H1 (cell line): ENCODE results near the gene CACNA2D1. TPM values are rescaled to one million over a fixed set of nuclear protein-coding genes. Genes with fewer than 3 reads are reported as not detected.

Source experiments
- CTCF ChIA-PET: fragments of 300-600 bp; sonication (Branson Sonifier 250); formaldehyde crosslinking; loops from one replicate; lab custom pipeline; 2021; ENCODE audit not compliant: partially characterized antibody; lab: Charles Lee
- POLR2A ChIA-PET: fragments of 300-600 bp; sonication (Branson Sonifier 250); formaldehyde crosslinking; loops from one replicate; lab custom pipeline; 2021; ENCODE audit warnings: inconsistent platforms; ENCODE audit not compliant: partially characterized antibody; lab: Charles Lee
- DNase-seq, 2 experiments: peaks; one replicate each; pipeline versions ENCODE4 v3.0.0 to v3.0.0-alpha.2; 2010 to 2022; ENCODE audit warnings: low spot score in 2 of 2, low read depth in 1 of 2, mixed read lengths in 1 of 2
- FAIRE-seq: peaks from 2 replicates; lab custom pipeline; 2011; peaks lifted over from hg19 to GRCh38; lab: Jason Lieb, UNC
- H2AFZ ChIP-seq: 2 replicates; pipeline ENCODE4 v1.8.1; 2012; ENCODE audit warnings: low read length, inconsistent platforms
- H2AK5ac ChIP-seq: 2 replicates; pipeline ENCODE4 v1.6.1; 2013; ENCODE audit warnings: low read depth, low read length
- H2BK120ac ChIP-seq: replicated peaks from 2 replicates; pipeline ENCODE3; 2013; ENCODE audit warnings: low read depth, low read length, inconsistent platforms
- H2BK12ac ChIP-seq: 2 replicates; pipeline ENCODE4 v1.6.1; 2013; ENCODE audit warnings: low read depth, low read length
- H2BK15ac ChIP-seq: 2 replicates; pipeline ENCODE4 v1.6.1; 2013; ENCODE audit warnings: low read length
- H2BK20ac ChIP-seq: 2 replicates; pipeline ENCODE4 v1.6.1; 2013; ENCODE audit warnings: low read length
- H2BK5ac ChIP-seq: 2 replicates; pipeline ENCODE4 v1.6.1; 2013; ENCODE audit warnings: low read depth, low read length
- H3K14ac ChIP-seq: 2 replicates; pipeline ENCODE4 v1.6.1; 2013; ENCODE audit warnings: inconsistent platforms; ENCODE audit not compliant: insufficient read length
- H3K18ac ChIP-seq: 2 replicates; pipeline ENCODE4 v1.6.1; 2013; ENCODE audit warnings: low read length; ENCODE audit errors: extremely low read depth
- H3K23ac ChIP-seq: 2 replicates; pipeline ENCODE4 v1.6.1; 2013; ENCODE audit warnings: inconsistent platforms; ENCODE audit not compliant: insufficient read length
- H3K23me2 ChIP-seq: 2 replicates; pipeline ENCODE4 v1.6.1; 2013; ENCODE audit warnings: low read depth, low read length
- H3K27ac ChIP-seq: 2 replicates; pipeline ENCODE4 v1.6.1; 2011; ENCODE audit warnings: low read depth, low read length, inconsistent platforms
- H3K27me3 ChIP-seq, 4 experiments: replicated peaks in 1 of 4; 1 replicate in 1 of 4; 2 replicates in 3 of 4; pipeline versions ENCODE4 v1.6.1 to v1.8.1; 2011 to 2013; ENCODE audit warnings: low read length in 3 of 4, mild to moderate bottlenecking in 3 of 4, inconsistent platforms in 2 of 4, mixed read lengths in 2 of 4, moderate library complexity in 1 of 4; ENCODE audit not compliant: control insufficient read depth in 3 of 4, insufficient read depth in 3 of 4; ENCODE audit errors: extremely low read depth in 1 of 4
- H3K36me3 ChIP-seq, 4 experiments: 2 replicates each; pipeline versions ENCODE4 v1.6.1 to v1.8.1; 2011 to 2013; ENCODE audit warnings: mild to moderate bottlenecking in 4 of 4, low read length in 3 of 4, moderate library complexity in 2 of 4, control low read depth in 1 of 4, inconsistent platforms in 1 of 4; ENCODE audit not compliant: insufficient read depth in 4 of 4, control insufficient read depth in 2 of 4
- H3K4ac ChIP-seq: replicated peaks from 2 replicates; pipeline ENCODE3; 2013; ENCODE audit warnings: low read length, low read depth, mixed read lengths, inconsistent platforms; ENCODE audit not compliant: insufficient read length
- H3K4me1 ChIP-seq, 4 experiments: replicated peaks in 1 of 4; 1 replicate in 1 of 4; 2 replicates in 3 of 4; pipeline versions ENCODE4 v1.6.1 to v1.8.1; 2011 to 2013; ENCODE audit warnings: low read length in 3 of 4, inconsistent platforms in 2 of 4, mixed read lengths in 1 of 4; ENCODE audit not compliant: insufficient read depth in 4 of 4, control insufficient read depth in 3 of 4
- H3K4me2 ChIP-seq, 2 experiments: 2 replicates each; pipeline versions ENCODE4 v1.6.1 to v1.8.1; 2011 to 2013; ENCODE audit warnings: low read depth in 2 of 2, low read length in 2 of 2, control low read depth in 1 of 2, inconsistent platforms in 1 of 2, mild to moderate bottlenecking in 1 of 2; ENCODE audit not compliant: insufficient read depth in 1 of 2
- H3K4me3 ChIP-seq, 4 experiments: fragments of 200-600, 300-600 bp in 1 of 4; sonication (generic), shearing (Covaris generic), sonication (Bioruptor Twin) in 1 of 4; 2 replicates each; pipeline versions ENCODE4 v1.5.1 to v1.8.1; 2011 to 2016; ENCODE audit warnings: low read length in 4 of 4, low read depth in 3 of 4, control low read depth in 2 of 4, inconsistent platforms in 2 of 4, mild to moderate bottlenecking in 2 of 4, mixed read lengths in 1 of 4, moderate library complexity in 1 of 4; ENCODE audit not compliant: insufficient read depth in 2 of 4; ENCODE audit errors: extremely low read depth in 1 of 4
- H3K56ac ChIP-seq: replicated peaks from 2 replicates; pipeline ENCODE3; 2013; ENCODE audit warnings: low read depth, mild to moderate bottlenecking, mixed read lengths, low read length, inconsistent platforms; ENCODE audit not compliant: insufficient read length
- H3K79me1 ChIP-seq: 2 replicates; pipeline ENCODE4 v1.6.1; 2013; ENCODE audit warnings: low read depth, low read length, control low read depth
- H3K79me2 ChIP-seq, 2 experiments: 2 replicates each; pipeline versions ENCODE4 v1.6.1 to v1.8.1; 2012 to 2013; ENCODE audit warnings: low read length in 2 of 2, mild to moderate bottlenecking in 2 of 2, inconsistent platforms in 1 of 2; ENCODE audit not compliant: insufficient read depth in 2 of 2, control insufficient read depth in 1 of 2
- H3K9ac ChIP-seq, 4 experiments: replicated peaks in 1 of 4; 1 replicate in 1 of 4; 2 replicates in 3 of 4; pipeline versions ENCODE4 v1.6.1 to v1.8.1; 2011 to 2013; ENCODE audit warnings: low read depth in 3 of 4, low read length in 3 of 4, control low read depth in 2 of 4, mild to moderate bottlenecking in 2 of 4, moderate library complexity in 2 of 4, inconsistent platforms in 1 of 4; ENCODE audit errors: extremely low read depth in 1 of 4
- H3K9me3 ChIP-seq, 2 experiments: 2 replicates each; pipeline versions ENCODE4 v1.6.1 to v1.8.1; 2012 to 2013; ENCODE audit warnings: mild to moderate bottlenecking in 2 of 2, moderate library complexity in 2 of 2, control low read depth in 1 of 2, inconsistent platforms in 1 of 2, low read depth in 1 of 2, low read length in 1 of 2, mixed read lengths in 1 of 2; ENCODE audit not compliant: insufficient read depth in 2 of 2
- H4K20me1 ChIP-seq, 2 experiments: replicated peaks in 1 of 2; 2 replicates each; pipeline versions ENCODE3 to v1.8.1; 2011 to 2013; ENCODE audit warnings: inconsistent platforms in 2 of 2, low read length in 2 of 2, mild to moderate bottlenecking in 1 of 2; ENCODE audit not compliant: insufficient read depth in 2 of 2, control insufficient read depth in 1 of 2
- H4K5ac ChIP-seq: 2 replicates; pipeline ENCODE4 v1.6.1; 2013; ENCODE audit warnings: low read length, low read depth, mixed read lengths, inconsistent platforms; ENCODE audit not compliant: insufficient read length
- H4K8ac ChIP-seq: 2 replicates; pipeline ENCODE4 v1.8.0; 2013; ENCODE audit warnings: mild to moderate bottlenecking, moderate library complexity, low read length, inconsistent platforms; ENCODE audit not compliant: insufficient read depth; ENCODE audit errors: extremely low read depth
- H4K91ac ChIP-seq: replicated peaks from 2 replicates; pipeline ENCODE3; 2013; ENCODE audit warnings: low read length, mixed read lengths, inconsistent platforms; ENCODE audit not compliant: insufficient read length
- CBX5 ChIP-seq: fragments of 300-800, 300-1000 bp; sonication (generic); IDR thresholded peaks from 2 replicates; pipeline ENCODE4 v1.7.1; 2016; ENCODE audit warnings: antibody characterized with exemption, low read length, low read depth
- CHD1 ChIP-seq: IDR thresholded peaks from 2 replicates; pipeline ENCODE4 v1.6.1; 2012; ENCODE audit warnings: low read depth, low read length, improper control_type of control experiment
- FOSL1 ChIP-seq: IDR thresholded peaks from 2 replicates; pipeline ENCODE4 v1.6.1; 2011; ENCODE audit warnings: mild to moderate bottlenecking, low read depth, low read length, moderate library complexity; ENCODE audit not compliant: insufficient read depth
- HDAC2 ChIP-seq, 2 experiments: fragments of 300-600 bp in 1 of 2; sonication (generic) in 1 of 2; IDR thresholded peaks; 2 replicates each; pipeline ENCODE4 v1.6.1; 2011 to 2012; ENCODE audit warnings: low read depth in 2 of 2, low read length in 2 of 2, mild to moderate bottlenecking in 2 of 2, moderate library complexity in 2 of 2, borderline replicate concordance in 1 of 2, inconsistent platforms in 1 of 2
- MAFK ChIP-seq: IDR thresholded peaks from 2 replicates; pipeline ENCODE4 v1.6.1; 2012; ENCODE audit warnings: low read depth, mild to moderate bottlenecking, improper control_type of control experiment, low read length
- RFX5 ChIP-seq: IDR thresholded peaks from 2 replicates; pipeline ENCODE4 v1.6.1; 2011; ENCODE audit warnings: low read depth, low read length, improper control_type of control experiment, borderline replicate concordance
- SP2 ChIP-seq: IDR thresholded peaks from 2 replicates; pipeline ENCODE4 v1.6.1; 2012; ENCODE audit warnings: mild to moderate bottlenecking, low read length, inconsistent platforms
- ZNF274 ChIP-seq: IDR thresholded peaks from 2 replicates; pipeline ENCODE4 v1.7.0; 2012; ENCODE audit warnings: low read length, borderline replicate concordance; ENCODE audit errors: extremely low read depth
- WGBS, 2 experiments: shearing (Covaris generic) in 1 of 2; methylation state at CpG; one replicate each; pipeline versions ENCODE4 v1.1.6 to v1.1.7; 2013 to 2015; ENCODE audit warnings: low lambda C conversion rate in 2 of 2, mixed read lengths in 2 of 2, inconsistent platforms in 1 of 2, low coverage in 1 of 2, missing lambda C conversion rate in 1 of 2; ENCODE audit not compliant: insufficient replicate concordance in 2 of 2, insufficient coverage in 1 of 2, insufficient read length in 1 of 2; ENCODE audit errors: extremely low coverage in 1 of 2, missing lambda C conversion rate in 1 of 2; 5-methylcytosine and 5-hydroxymethylcytosine counted together
- polyA plus RNA-seq, 7 experiments: library from polyadenylated mRNA; depleted of rRNA in 3 of 7; stranded (reverse) in 5 of 7; unstranded in 2 of 7; fragments of >200 nt in 5 of 7; fragments of 200-250 nt in 2 of 7; gene quantifications; 1 replicate in 5 of 7; 2 replicates in 1 of 7; 4 replicates in 1 of 7; pipeline versions ENCODE4 v1.2.1 to v1.2.3, GENCODE V29; 2011 to 2013; ENCODE audit warnings: missing spikeins in 2 of 7, mixed read lengths in 2 of 7
- total RNA-seq: library from RNA; stranded (reverse); fragmentation: NEBNext Ultra II Directional; extraction: Animal tissue kit (Norgen Biotek cat#: 25700); gene quantifications from 2 replicates; pipeline ENCODE4 v1.2.1, GENCODE V29; 2021

The CACNA2D1 gene
- total and polyA plus RNA-seq, 2 of the 8 experiments (the other 6 are each of a cell fraction or from before 2014, with no cell fraction given), result 4.3 to 27.3 TPM

DNA sequence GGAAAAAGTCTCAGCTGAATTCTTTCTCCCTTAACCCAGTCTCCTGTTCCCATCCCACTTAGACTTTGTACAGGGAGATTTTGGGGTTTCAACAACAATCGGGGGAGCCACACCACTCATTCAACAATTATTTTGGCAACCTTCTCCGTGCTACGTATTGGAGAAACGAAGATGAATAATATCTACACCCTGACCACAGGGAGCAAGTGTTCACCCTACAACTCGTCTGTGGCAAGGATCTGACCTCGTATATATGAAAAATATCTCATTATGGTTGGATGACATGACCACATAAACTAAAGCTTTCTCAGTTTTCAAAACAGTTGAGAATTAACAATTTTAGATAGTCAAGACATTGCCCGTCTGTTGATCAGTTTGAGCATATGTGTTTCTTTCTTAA lies 302.1 kb downstream of the CACNA2D1 start:
- ChIA-PET POLR2A (no interaction called here), CTCF (interaction anchor here (0.8 kb wide), 1 partner anchor 23 kb away, joined by 3 read pairs; no protein-coding TSS in a partner anchor)
- no peaks in the 10 kb centered on the region for H3K27me3 ChIP-seq
- no peaks in the 10 kb centered on the region for H4K20me1 ChIP-seq
- H3K4me1 ChIP-seq, result no peaks in the 10 kb centered on the region
- TF ChIP-seq HDAC2 (IDR thresholded peaks at IDR 0.05; ENCODE audit: borderline replicate concordance in 1 of 2, low read depth in 2 of 2, low read length in 2 of 2), result no peak
- no peak for TF ChIP-seq CBX5
- no peak for TF ChIP-seq FOSL1
- no peak for TF ChIP-seq CHD1
- no peak for TF ChIP-seq RFX5
- TF ChIP-seq MAFK, result no peak
- TF ChIP-seq ZNF274, result no peak
- no peak for TF ChIP-seq SP2
- H2BK5ac ChIP-seq, result no peak overlapping the region
- H3K23ac ChIP-seq, result no peak overlapping the region
- H2BK15ac ChIP-seq, result no peak overlapping the region
- no peak overlapping the region for H2AK5ac ChIP-seq
- no peak overlapping the region for H4K91ac ChIP-seq
- H3K4ac ChIP-seq, result no peak overlapping the region
- no peak overlapping the region for H2BK120ac ChIP-seq
- H2BK20ac ChIP-seq, result no peak overlapping the region
- no peak overlapping the region for H2AFZ ChIP-seq
- no peaks in the 10 kb centered on the region for H3K9me3 ChIP-seq
- DNase-seq (no peak), FAIRE-seq (no peak)
- no peak overlapping the region for H3K27ac ChIP-seq
- H2BK12ac ChIP-seq, result no peak overlapping the region
- no peaks in the 10 kb centered on the region for H3K79me1 ChIP-seq
- WGBS, 2 experiments, result 90% methylated on average over 7 of the region's 7 CpGs; no CpG with 5 or more reads in 1 of the 2 experiments
- H3K4me2 ChIP-seq, result no peak overlapping the region
- no peak overlapping the region for H3K4me3 ChIP-seq
- H3K36me3 ChIP-seq, result no peaks in the 10 kb centered on the region
- H3K23me2 ChIP-seq, result no peaks in the 10 kb centered on the region
- no peak overlapping the region for H3K14ac ChIP-seq
- H4K8ac ChIP-seq, result no peak overlapping the region
- no peaks in the 10 kb centered on the region for H3K79me2 ChIP-seq
- no peak overlapping the region for H3K9ac ChIP-seq
- no peak overlapping the region for H3K18ac ChIP-seq
- no peak overlapping the region for H3K56ac ChIP-seq
- H4K5ac ChIP-seq, result no peak overlapping the region
